ENCODE measurements around the gene NUDT7.

NUDT7 gene

GRCh38 chr16:77782694-77783093 lies 60.4 kb downstream of the NUDT7 start:
- no peak for DNase-seq

GRCh38 chr16:77784441-77785372 lies 62.4 kb downstream of the NUDT7 start:
- DNase-seq = no peak

GRCh38 chr16:77785373-77785764 lies 63.1 kb downstream of the NUDT7 start:
- DNase-seq = no peak

GRCh38 chr16:77786186-77786847 lies 64.0 kb downstream of the NUDT7 start:
- no peak for DNase-seq

GRCh38 chr16:77787452-77787851 lies 65.1 kb downstream of the NUDT7 start:
- DNase-seq = no peak

- DNase-seq = peak; percentile 24
Observed at GRCh38 chr16:77788181-77789084, 66.1 kb downstream of the NUDT7 start, which contains the start of gene VAT1L. Gene VAT1L (plus strand): TSS chr16:77788564. CDS start chr16:77788683, 119 bp downstream.

GRCh38 chr16:77789085-77790008 lies 67.0 kb downstream of the NUDT7 start:
- no peak for DNase-seq

GRCh38 chr16:77790009-77790372 lies 67.7 kb downstream of the NUDT7 start:
- no peak for DNase-seq

- no peak for DNase-seq
Observed at GRCh38 chr16:77790912-77791311, 68.6 kb downstream of the NUDT7 start.
